Mesothelial cell of epicardium (in vitro differentiated cells): Measurements from ENCODE around the gene RNF181. TPM values are rescaled to one million over a fixed set of nuclear protein-coding genes. Genes with fewer than 3 reads are reported as not detected.

ENCODE experiments used
- DNase-seq, 2 experiments: peaks; one replicate each; pipeline ENCODE4 v3.0.0; 2021; ENCODE audit warnings: low spot score in 2 of 2; ENCODE audit not compliant: unreplicated experiment in 2 of 2
- H3K27ac Mint-ChIP-seq: 2 replicates; pipeline ENCODE4 v1.8.0; 2021; ENCODE audit warnings: mixed read lengths
- H3K27me3 Mint-ChIP-seq: 2 replicates; pipeline ENCODE4 v1.8.0; 2021; ENCODE audit warnings: low read depth, mixed read lengths
- H3K36me3 Mint-ChIP-seq: 2 replicates; pipeline ENCODE4 v1.8.0; 2021; ENCODE audit warnings: mixed read lengths
- H3K4me1 Mint-ChIP-seq: 2 replicates; pipeline ENCODE4 v1.8.0; 2021; ENCODE audit warnings: mixed read lengths
- H3K4me3 Mint-ChIP-seq: 2 replicates; pipeline ENCODE4 v1.8.0; 2021; ENCODE audit warnings: mild to moderate bottlenecking, moderate library complexity, mixed read lengths
- H3K9me3 Mint-ChIP-seq: 2 replicates; pipeline ENCODE4 v1.8.0; 2021; ENCODE audit warnings: mixed read lengths
- total RNA-seq: library from RNA; stranded (reverse); gene quantifications from 3 replicates; pipeline ENCODE4 v1.2.1, GENCODE V29; 2021
- TF ChIP-seq, protein P1 (sequence below): fragments of 200-600 bp; sonication (generic); IDR thresholded peaks from one replicate; pipeline ENCODE4 v1.5.0; 2021; ENCODE audit warnings: antibody characterized with exemption; ENCODE audit not compliant: unreplicated experiment

RNF181 gene, protein sequence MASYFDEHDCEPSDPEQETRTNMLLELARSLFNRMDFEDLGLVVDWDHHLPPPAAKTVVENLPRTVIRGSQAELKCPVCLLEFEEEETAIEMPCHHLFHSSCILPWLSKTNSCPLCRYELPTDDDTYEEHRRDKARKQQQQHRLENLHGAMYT
- 76.6 to 87.4 TPM (median 82.8 TPM) in 3 replicates for total RNA-seq

- TF ChIP-seq, protein P1, sequence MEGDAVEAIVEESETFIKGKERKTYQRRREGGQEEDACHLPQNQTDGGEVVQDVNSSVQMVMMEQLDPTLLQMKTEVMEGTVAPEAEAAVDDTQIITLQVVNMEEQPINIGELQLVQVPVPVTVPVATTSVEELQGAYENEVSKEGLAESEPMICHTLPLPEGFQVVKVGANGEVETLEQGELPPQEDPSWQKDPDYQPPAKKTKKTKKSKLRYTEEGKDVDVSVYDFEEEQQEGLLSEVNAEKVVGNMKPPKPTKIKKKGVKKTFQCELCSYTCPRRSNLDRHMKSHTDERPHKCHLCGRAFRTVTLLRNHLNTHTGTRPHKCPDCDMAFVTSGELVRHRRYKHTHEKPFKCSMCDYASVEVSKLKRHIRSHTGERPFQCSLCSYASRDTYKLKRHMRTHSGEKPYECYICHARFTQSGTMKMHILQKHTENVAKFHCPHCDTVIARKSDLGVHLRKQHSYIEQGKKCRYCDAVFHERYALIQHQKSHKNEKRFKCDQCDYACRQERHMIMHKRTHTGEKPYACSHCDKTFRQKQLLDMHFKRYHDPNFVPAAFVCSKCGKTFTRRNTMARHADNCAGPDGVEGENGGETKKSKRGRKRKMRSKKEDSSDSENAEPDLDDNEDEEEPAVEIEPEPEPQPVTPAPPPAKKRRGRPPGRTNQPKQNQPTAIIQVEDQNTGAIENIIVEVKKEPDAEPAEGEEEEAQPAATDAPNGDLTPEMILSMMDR, result no peak
- peak within 1 kb of the TSS; percentile 96 for H3K4me3 Mint-ChIP-seq
- peaks cover 20% of the 10 kb centered on the region for H3K4me1 Mint-ChIP-seq
- no peaks in the 10 kb centered on the region for H3K9me3 Mint-ChIP-seq
- no peaks in the 10 kb centered on the region for H3K27me3 Mint-ChIP-seq
- DNase-seq, result peak; percentile 84 to 88
- peak within 1 kb of the TSS; percentile 95 for H3K27ac Mint-ChIP-seq
- no peaks in the 10 kb centered on the region for H3K36me3 Mint-ChIP-seq
Measured at GRCh38 chr2:85595301-85596025, at the start of gene RNF181. TSS of gene RNF181 (plus strand) at chr2:85595745. CDS start at chr2:85595764, 19 bp downstream.

DNA sequence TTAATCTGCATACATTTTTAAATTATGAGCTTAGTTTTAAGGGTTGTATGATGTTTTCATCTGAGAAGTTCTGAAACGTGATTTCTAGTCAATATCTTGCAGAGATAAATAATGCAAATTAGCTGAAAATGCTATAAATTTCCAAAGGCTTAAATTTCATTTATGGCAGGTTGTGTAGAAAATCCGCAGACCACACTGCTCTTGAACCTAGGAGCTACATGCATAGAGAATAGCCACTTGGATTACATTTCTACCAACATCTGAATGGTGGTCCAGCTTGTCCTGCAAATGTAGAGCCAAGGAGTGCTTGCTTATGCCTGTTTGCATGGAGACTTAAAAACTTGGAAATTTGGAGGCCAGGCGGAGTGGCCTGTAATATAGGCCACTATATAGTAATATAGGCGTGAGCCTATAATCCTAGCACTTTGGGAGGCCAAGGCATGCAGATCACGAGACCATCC, 49.7 kb upstream of the RNF181 start:
- peaks cover 33% of the 10 kb centered on the region for H3K4me1 Mint-ChIP-seq
- no peak overlapping the region for H3K4me3 Mint-ChIP-seq

DNA sequence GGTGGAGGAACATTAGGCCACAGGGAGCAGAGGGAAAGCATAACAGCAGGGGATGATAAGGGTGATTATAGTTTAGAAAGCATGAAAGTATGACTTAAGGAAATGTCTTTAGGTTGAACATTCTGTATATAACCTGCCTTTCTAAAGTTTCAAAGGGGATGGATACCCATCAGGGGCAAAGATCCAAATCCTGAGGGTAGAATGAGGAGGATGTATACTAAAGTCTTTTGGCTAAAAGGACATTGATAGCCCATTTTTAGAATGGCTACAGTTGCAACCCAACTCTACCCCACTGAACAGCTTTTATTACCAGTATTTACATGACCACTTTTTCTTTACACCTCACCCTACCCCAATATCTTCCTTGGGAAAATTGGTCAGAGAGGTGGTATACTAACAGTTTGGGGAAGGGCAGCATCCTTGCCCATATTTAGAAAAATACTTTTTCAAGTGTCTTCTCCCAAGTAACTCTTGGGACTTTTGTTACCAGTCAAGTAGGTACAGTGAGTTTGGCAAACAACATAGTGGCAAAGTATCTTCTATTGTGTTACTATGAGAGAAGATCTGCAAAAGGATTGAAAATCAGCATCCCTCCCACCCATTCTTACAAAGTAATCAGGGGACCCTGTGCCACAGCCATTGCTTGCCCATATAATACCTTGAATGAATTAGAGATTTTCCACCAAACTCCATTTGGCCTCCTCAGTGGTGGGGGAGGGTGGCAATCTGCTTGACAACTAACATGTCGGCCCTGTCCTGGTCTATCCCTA, 48.3 kb upstream of the RNF181 start:
- DNase-seq, result no peak
- peak overlapping the region; percentile 40 for H3K27ac Mint-ChIP-seq
- no peak overlapping the region for H3K4me3 Mint-ChIP-seq
- TF ChIP-seq, protein P1, result no peak
- H3K4me1 Mint-ChIP-seq, result peaks cover 18% of the 10 kb centered on the region
- H3K36me3 Mint-ChIP-seq, result peaks cover 28% of the 10 kb centered on the region
- H3K9me3 Mint-ChIP-seq, result no peaks in the 10 kb centered on the region
- H3K27me3 Mint-ChIP-seq, result no peaks in the 10 kb centered on the region

More for the DNA sequence above, 49.7 kb upstream of the RNF181 start:
- H3K27me3 Mint-ChIP-seq, result no peaks in the 10 kb centered on the region
- DNase-seq, result no peak
- TF ChIP-seq, protein P1, result no peak
- H3K27ac Mint-ChIP-seq, result no peak overlapping the region
- no peaks in the 10 kb centered on the region for H3K9me3 Mint-ChIP-seq
- peaks cover 32% of the 10 kb centered on the region for H3K36me3 Mint-ChIP-seq

- TF ChIP-seq, protein P1, result no peak
- DNase-seq, result no peak
- H3K4me1 Mint-ChIP-seq, result peaks cover 11% of the 10 kb centered on the region
- H3K36me3 Mint-ChIP-seq, result peaks cover 20% of the 10 kb centered on the region
- no peaks in the 10 kb centered on the region for H3K27me3 Mint-ChIP-seq
- H3K4me3 Mint-ChIP-seq, result no peak overlapping the region
- peak overlapping the region; percentile 40 for H3K27ac Mint-ChIP-seq
- H3K9me3 Mint-ChIP-seq, result no peaks in the 10 kb centered on the region
Measured at GRCh38 chr2:85547859-85548607, 47.5 kb upstream of the RNF181 start.

- DNase-seq, result no peak
- H3K9me3 Mint-ChIP-seq, result no peaks in the 10 kb centered on the region
- peaks cover 16% of the 10 kb centered on the region for H3K36me3 Mint-ChIP-seq
- TF ChIP-seq, protein P1, result no peak
- no peak overlapping the region for H3K4me3 Mint-ChIP-seq
- H3K27ac Mint-ChIP-seq, result no peak overlapping the region
- H3K4me1 Mint-ChIP-seq, result peaks cover 7% of the 10 kb centered on the region
- H3K27me3 Mint-ChIP-seq, result no peaks in the 10 kb centered on the region
Measured at GRCh38 chr2:85548608-85548900, 47.0 kb upstream of the RNF181 start.
